GM12872 (cell line): ENCODE data around the gene CLCA1.

ENCODE experiments used
- CTCF ChIP-seq: IDR thresholded peaks from 3 replicates; pipeline ENCODE4 v1.5.1; 2011; ENCODE audit warnings: low read depth, mild to moderate bottlenecking, low read length, moderate library complexity; ENCODE audit not compliant: insufficient read depth

The CLCA1 gene

GRCh38 chr1:86447198-86447790 lies 21.4 kb upstream of the CLCA1 start:
- TF ChIP-seq CTCF: no peak

GRCh38 chr1:86448670-86449069 lies 20.1 kb upstream of the CLCA1 start:
- TF ChIP-seq CTCF: no peak

DNA sequence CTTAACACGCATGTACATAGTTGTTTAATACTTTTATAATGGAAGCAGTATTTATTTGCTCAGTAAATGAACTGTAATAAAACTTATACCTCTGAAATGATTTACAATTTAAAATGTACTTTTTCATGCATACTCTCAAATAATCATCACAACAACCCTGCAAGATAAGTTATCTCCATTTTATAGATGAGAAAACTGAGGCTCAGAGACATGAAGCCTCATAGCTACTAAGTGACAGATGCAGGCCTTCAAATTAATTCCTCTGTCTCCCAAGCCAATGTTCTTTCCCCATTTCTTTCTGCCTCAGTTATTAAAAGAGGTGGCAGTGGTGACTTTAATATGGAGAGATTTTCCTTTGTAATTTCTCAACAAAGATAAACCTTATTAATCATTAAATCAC lies 19.6 kb upstream of the CLCA1 start:
- no peak for TF ChIP-seq CTCF

DNA sequence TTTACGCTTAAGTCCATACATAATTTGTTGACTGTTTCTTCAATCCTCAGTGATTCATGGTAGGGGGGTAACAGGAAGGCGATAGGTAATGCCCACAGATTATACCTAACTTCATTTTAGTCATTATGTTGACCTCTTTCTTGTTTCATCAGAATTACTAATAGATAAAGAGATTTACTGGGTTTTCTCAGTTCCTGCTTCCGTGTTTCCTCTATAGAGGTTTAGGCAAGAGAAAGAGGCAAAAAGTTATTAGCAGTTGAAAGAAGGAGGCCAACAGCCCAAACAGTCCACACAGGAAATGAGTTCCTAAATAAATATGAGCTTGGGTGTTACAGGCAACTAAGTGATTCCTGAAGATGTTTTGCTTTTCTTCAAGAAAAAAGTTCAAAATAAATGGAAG lies 17.9 kb upstream of the CLCA1 start:
- TF ChIP-seq CTCF: no peak

DNA sequence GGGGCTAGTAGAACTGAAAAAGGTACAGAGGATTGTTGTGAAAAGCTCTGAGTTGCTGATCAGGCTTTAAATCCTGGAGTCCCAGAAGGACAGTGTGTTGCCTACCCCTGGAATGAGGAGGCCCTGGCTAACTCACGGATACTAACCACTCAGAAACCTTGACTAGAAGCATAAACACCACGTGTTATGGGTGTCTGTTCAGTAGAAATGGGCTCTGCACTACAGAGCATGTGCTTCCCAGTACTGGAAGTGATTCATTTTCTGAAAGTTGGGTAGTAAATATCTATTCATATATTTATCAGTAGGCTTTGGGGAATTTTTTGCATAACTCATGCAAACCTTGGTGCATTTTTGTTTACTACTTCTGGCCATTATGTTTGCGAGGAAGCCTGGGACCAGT lies 15.1 kb upstream of the CLCA1 start:
- no peak for TF ChIP-seq CTCF

DNA sequence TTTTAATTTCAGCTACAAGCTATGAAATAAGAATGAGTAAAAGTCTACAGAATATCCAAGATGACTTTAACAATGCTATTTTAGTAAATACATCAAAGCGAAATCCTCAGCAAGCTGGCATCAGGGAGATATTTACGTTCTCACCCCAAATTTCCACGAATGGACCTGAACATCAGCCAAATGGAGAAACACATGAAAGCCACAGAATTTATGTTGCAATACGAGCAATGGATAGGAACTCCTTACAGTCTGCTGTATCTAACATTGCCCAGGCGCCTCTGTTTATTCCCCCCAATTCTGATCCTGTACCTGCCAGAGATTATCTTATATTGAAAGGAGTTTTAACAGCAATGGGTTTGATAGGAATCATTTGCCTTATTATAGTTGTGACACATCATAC lies 13.7 kb upstream of the CLCA1 start:
- no peak for TF ChIP-seq CTCF

DNA sequence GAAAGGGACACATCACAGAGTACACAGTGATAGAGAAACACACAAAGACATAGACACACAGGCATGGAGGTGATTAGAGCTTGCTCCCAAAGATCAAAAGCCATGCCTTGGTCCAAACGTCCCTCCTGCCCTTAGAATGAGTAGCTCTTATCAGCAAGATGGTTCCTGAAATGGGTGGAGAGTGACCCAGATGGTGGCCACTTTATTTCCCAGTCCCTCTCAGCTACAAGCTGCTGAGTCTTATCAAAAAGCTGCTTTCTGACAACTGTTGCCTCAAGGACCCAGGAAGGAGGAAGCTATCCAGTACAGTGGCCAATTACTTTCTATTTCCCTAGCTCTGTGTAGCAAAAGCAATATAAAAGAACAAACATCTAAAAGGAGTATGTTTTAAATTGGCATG lies 7.7 kb upstream of the CLCA1 start:
- TF ChIP-seq CTCF: no peak
